H9 (cell line): ENCODE measurements around the gene ZNF865. TPM values are rescaled to one million over a fixed set of nuclear protein-coding genes. Genes with fewer than 3 reads are reported as not detected.

Experiments used
- DNase-seq: peaks from one replicate; pipeline ENCODE4 v3.0.0-alpha.2; 2017
- H2AFZ ChIP-seq: one replicate; pipeline ENCODE4 v1.6.1; 2013; ENCODE audit warnings: mild to moderate bottlenecking, low read length, control low read depth, moderate library complexity
- H2AK5ac ChIP-seq: 2 replicates; pipeline ENCODE4 v1.6.1; 2013; ENCODE audit warnings: low read length, control low read depth, mixed read lengths; ENCODE audit not compliant: insufficient read length
- H2BK120ac ChIP-seq: one replicate; pipeline ENCODE4 v1.6.1; 2013; ENCODE audit warnings: low read depth, mild to moderate bottlenecking, low read length, control low read depth, inconsistent platforms; ENCODE audit not compliant: poor library complexity, severe bottlenecking
- H2BK12ac ChIP-seq: 2 replicates; pipeline ENCODE4 v1.6.1; 2013; ENCODE audit warnings: low read length, control low read depth, mixed read lengths, low read depth; ENCODE audit not compliant: insufficient read length
- H2BK15ac ChIP-seq: 2 replicates; pipeline ENCODE4 v1.6.1; 2013; ENCODE audit warnings: low read depth, low read length, control low read depth
- H2BK20ac ChIP-seq: one replicate; pipeline ENCODE4 v1.6.1; 2013; ENCODE audit warnings: low read depth, mild to moderate bottlenecking, low read length, control low read depth, inconsistent platforms; ENCODE audit not compliant: poor library complexity, severe bottlenecking
- H2BK5ac ChIP-seq: 2 replicates; pipeline ENCODE4 v1.6.1; 2013; ENCODE audit warnings: low read length, control low read depth, mixed read lengths; ENCODE audit not compliant: insufficient read length
- H3K14ac ChIP-seq: 2 replicates; pipeline ENCODE4 v1.6.1; 2013; ENCODE audit warnings: low read length, control low read depth; ENCODE audit not compliant: insufficient read depth
- H3K18ac ChIP-seq: 2 replicates; pipeline ENCODE4 v1.6.1; 2013; ENCODE audit warnings: low read depth, mild to moderate bottlenecking, mixed read lengths, low read length, control low read depth; ENCODE audit not compliant: insufficient read length
- H3K23ac ChIP-seq: 2 replicates; pipeline ENCODE4 v1.6.1; 2013; ENCODE audit warnings: low read length, control low read depth, mixed read lengths, low read depth; ENCODE audit not compliant: insufficient read length
- H3K23me2 ChIP-seq: 2 replicates; pipeline ENCODE4 v1.6.1; 2013; ENCODE audit warnings: low read depth, mild to moderate bottlenecking, mixed read lengths, low read length, control low read depth; ENCODE audit not compliant: insufficient read length, poor library complexity, severe bottlenecking
- H3K27ac ChIP-seq: 2 replicates; pipeline ENCODE4 v1.5.1; 2013; ENCODE audit warnings: low read length, control low read depth, mixed read lengths, low read depth; ENCODE audit not compliant: insufficient read length
- H3K27me3 ChIP-seq: 2 replicates; pipeline ENCODE4 v1.6.1; 2013; ENCODE audit warnings: low read length, control low read depth, inconsistent platforms; ENCODE audit not compliant: insufficient read depth
- H3K4ac ChIP-seq: 2 replicates; pipeline ENCODE4 v1.6.1; 2013; ENCODE audit warnings: low read depth, mild to moderate bottlenecking, control low read depth, inconsistent platforms, low read length, moderate library complexity
- H3K4me1 ChIP-seq: 2 replicates; pipeline ENCODE4 v1.6.1; 2013; ENCODE audit warnings: low read length, control low read depth, inconsistent platforms; ENCODE audit not compliant: insufficient read depth
- H3K4me2 ChIP-seq: 2 replicates; pipeline ENCODE4 v1.6.1; 2013; ENCODE audit warnings: low read length, control low read depth, mixed read lengths; ENCODE audit not compliant: insufficient read length, insufficient read depth
- H3K56ac ChIP-seq: 2 replicates; pipeline ENCODE4 v1.6.1; 2013; ENCODE audit warnings: low read depth, mild to moderate bottlenecking, mixed read lengths, low read length, control low read depth; ENCODE audit not compliant: insufficient read length
- H3K79me1 ChIP-seq: 2 replicates; pipeline ENCODE4 v1.6.1; 2013; ENCODE audit warnings: low read depth, mild to moderate bottlenecking, moderate library complexity, low read length, control low read depth, inconsistent platforms; ENCODE audit not compliant: insufficient read depth, poor library complexity, severe bottlenecking
- H3K79me2 ChIP-seq: 2 replicates; pipeline ENCODE4 v1.6.1; 2013; ENCODE audit warnings: low read length, control low read depth, inconsistent platforms; ENCODE audit not compliant: insufficient read depth
- H3K9ac ChIP-seq: 2 replicates; pipeline ENCODE4 v1.6.1; 2013; ENCODE audit warnings: low read length, control low read depth, mixed read lengths; ENCODE audit not compliant: insufficient read length; ENCODE audit errors: extremely low read depth
- H3K9me3 ChIP-seq: one replicate; pipeline ENCODE4 v1.6.1; 2013; ENCODE audit warnings: low read depth, low read length, inconsistent platforms; ENCODE audit not compliant: control insufficient read depth
- H3T11ph ChIP-seq: one replicate; pipeline ENCODE4 v1.6.1; 2013; ENCODE audit warnings: mild to moderate bottlenecking, low read length, control low read depth, inconsistent platforms
- H4K20me1 ChIP-seq: one replicate; pipeline ENCODE4 v1.6.1; 2013; ENCODE audit not compliant: control insufficient read depth, insufficient read length, insufficient read depth
- H4K5ac ChIP-seq: 2 replicates; pipeline ENCODE4 v1.6.1; 2013; ENCODE audit warnings: low read depth, mild to moderate bottlenecking, mixed read lengths, low read length, control low read depth; ENCODE audit not compliant: insufficient read length
- H4K8ac ChIP-seq: replicated peaks from 2 replicates; pipeline ENCODE4 v1.6.1; 2013; ENCODE audit warnings: low read length, control low read depth, mixed read lengths, low read depth; ENCODE audit not compliant: insufficient read length
- H4K91ac ChIP-seq: 2 replicates; pipeline ENCODE4 v1.6.1; 2013; ENCODE audit warnings: low read depth, mild to moderate bottlenecking, moderate library complexity, mixed read lengths, low read length, control low read depth; ENCODE audit not compliant: insufficient read length
- H3K27ac Mint-ChIP-seq, 3 experiments: 2 replicates in 2 of 3; 3 replicates in 1 of 3; pipeline ENCODE4 v1.8.0; 2020 to 2021; ENCODE audit warnings: mixed read lengths in 3 of 3, mild to moderate bottlenecking in 1 of 3, moderate library complexity in 1 of 3
- H3K27me3 Mint-ChIP-seq: 2 replicates; pipeline ENCODE4 v1.8.0; 2021; ENCODE audit warnings: low read depth, mild to moderate bottlenecking, moderate library complexity, mixed read lengths
- H3K36me3 Mint-ChIP-seq, 3 experiments: 2 replicates in 2 of 3; 3 replicates in 1 of 3; pipeline ENCODE4 v1.8.0; 2020 to 2021; ENCODE audit warnings: low read depth in 3 of 3, mixed read lengths in 3 of 3; ENCODE audit not compliant: insufficient read depth in 1 of 3
- H3K4me1 Mint-ChIP-seq, 2 experiments: 2 replicates each; pipeline ENCODE4 v1.8.0; 2020; ENCODE audit warnings: mixed read lengths in 2 of 2
- H3K4me3 Mint-ChIP-seq, 2 experiments: 2 replicates in 1 of 2; 3 replicates in 1 of 2; pipeline ENCODE4 v1.8.0; 2020 to 2021; ENCODE audit warnings: mild to moderate bottlenecking in 2 of 2, mixed read lengths in 2 of 2, moderate library complexity in 1 of 2
- H3K9me3 Mint-ChIP-seq, 2 experiments: 2 replicates in 1 of 2; 3 replicates in 1 of 2; pipeline ENCODE4 v1.8.0; 2020; ENCODE audit warnings: mild to moderate bottlenecking in 2 of 2, mixed read lengths in 2 of 2, moderate library complexity in 1 of 2
- WGBS: extraction: QIAGEN DNeasy Blood & Tissue Kit; methylation state at CpG from one replicate; pipeline ENCODE4 v1.1.7; 2013; ENCODE audit warnings: missing lambda C conversion rate, low lambda C conversion rate, mixed read lengths; ENCODE audit not compliant: insufficient read length; ENCODE audit errors: extremely low coverage; 5-methylcytosine and 5-hydroxymethylcytosine counted together
- total RNA-seq: library from RNA; stranded (reverse); gene quantifications from 2 replicates; pipeline ENCODE4 v1.2.1, GENCODE V29; 2021
- TF ChIP-seq, protein P1 (sequence below): fragments of 200-600 bp; sonication (generic); conservative IDR thresholded peaks from 3 replicates; pipeline ENCODE4 v1.8.0; 2021; ENCODE audit warnings: antibody characterized with exemption, mild to moderate bottlenecking

ZNF865 gene
- total RNA-seq, 1 experiment from 2014 or later, result 14.3 TPM

DNA sequence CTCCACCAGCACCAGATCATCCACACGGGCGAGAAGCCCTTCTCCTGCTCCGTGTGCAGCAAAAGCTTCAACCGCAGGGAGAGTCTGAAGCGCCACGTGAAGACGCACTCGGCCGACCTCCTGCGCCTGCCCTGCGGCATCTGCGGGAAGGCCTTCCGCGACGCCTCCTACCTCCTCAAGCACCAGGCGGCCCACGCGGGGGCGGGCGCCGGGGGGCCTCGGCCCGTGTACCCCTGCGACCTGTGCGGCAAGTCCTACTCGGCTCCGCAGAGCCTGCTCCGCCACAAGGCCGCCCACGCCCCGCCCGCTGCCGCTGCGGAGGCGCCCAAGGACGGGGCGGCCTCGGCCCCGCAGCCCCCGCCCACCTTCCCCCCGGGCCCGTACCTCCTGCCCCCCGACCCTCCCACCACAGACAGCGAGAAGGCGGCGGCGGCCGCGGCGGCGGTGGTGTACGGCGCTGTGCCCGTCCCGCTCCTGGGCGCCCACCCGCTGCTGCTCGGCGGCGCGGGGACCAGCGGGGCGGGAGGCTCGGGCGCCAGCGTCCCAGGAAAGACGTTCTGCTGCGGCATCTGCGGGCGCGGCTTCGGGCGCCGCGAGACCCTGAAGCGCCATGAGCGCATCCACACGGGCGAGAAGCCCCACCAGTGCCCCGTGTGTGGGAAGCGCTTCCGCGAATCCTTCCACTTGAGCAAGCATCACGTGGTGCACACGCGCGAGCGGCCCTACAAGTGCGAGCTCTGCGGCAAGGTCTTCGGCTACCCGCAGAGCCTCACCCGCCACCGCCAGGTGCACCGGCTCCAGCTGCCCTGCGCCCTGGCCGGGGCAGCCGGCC, 9.5 kb downstream of the ZNF865 start:
- Histone ChIP-seq H3K9me3 (no peaks in the 10 kb centered on the region), H3K23me2 (no peaks in the 10 kb centered on the region), H2BK120ac (no peak overlapping the region), H3K56ac (no peak overlapping the region), H2AFZ (no peak overlapping the region), H3K79me1 (no peaks in the 10 kb centered on the region), H2AK5ac (no peak overlapping the region), H3K79me2 (0 out of 2 replicates have a peak, but pooled peaks cover 1% of the 10 kb centered on the region), H3K27ac (no peak overlapping the region), H2BK5ac (no peak overlapping the region), H3K4ac (no peak overlapping the region), H3K4me1 (no peaks in the 10 kb centered on the region), H4K5ac (no peak overlapping the region), H4K8ac (no peak overlapping the region), H3K14ac (no peak overlapping the region), H4K20me1 (no peaks in the 10 kb centered on the region), H3T11ph (no peak overlapping the region), H2BK12ac (no peak overlapping the region), H2BK15ac (no peak overlapping the region), H3K27me3 (no peaks in the 10 kb centered on the region), H3K9ac (no peak overlapping the region), H3K4me2 (no peak overlapping the region), H2BK20ac (no peak overlapping the region), H3K23ac (no peak overlapping the region), H4K91ac (no peak overlapping the region), H3K18ac (no peak overlapping the region)
- H3K36me3 Mint-ChIP-seq, result peaks cover 12 to 39% (median 34%) of the 10 kb centered on the region in 3 experiments
- TF ChIP-seq, protein P1, sequence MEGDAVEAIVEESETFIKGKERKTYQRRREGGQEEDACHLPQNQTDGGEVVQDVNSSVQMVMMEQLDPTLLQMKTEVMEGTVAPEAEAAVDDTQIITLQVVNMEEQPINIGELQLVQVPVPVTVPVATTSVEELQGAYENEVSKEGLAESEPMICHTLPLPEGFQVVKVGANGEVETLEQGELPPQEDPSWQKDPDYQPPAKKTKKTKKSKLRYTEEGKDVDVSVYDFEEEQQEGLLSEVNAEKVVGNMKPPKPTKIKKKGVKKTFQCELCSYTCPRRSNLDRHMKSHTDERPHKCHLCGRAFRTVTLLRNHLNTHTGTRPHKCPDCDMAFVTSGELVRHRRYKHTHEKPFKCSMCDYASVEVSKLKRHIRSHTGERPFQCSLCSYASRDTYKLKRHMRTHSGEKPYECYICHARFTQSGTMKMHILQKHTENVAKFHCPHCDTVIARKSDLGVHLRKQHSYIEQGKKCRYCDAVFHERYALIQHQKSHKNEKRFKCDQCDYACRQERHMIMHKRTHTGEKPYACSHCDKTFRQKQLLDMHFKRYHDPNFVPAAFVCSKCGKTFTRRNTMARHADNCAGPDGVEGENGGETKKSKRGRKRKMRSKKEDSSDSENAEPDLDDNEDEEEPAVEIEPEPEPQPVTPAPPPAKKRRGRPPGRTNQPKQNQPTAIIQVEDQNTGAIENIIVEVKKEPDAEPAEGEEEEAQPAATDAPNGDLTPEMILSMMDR, result no peak
- H3K4me1 Mint-ChIP-seq, result peaks cover 0 to 2% of the 10 kb centered on the region in 2 experiments; a peak in 1 of 4 replicates
- H3K27ac Mint-ChIP-seq, result no peak overlapping the region
- no peaks in the 10 kb centered on the region for H3K9me3 Mint-ChIP-seq
- H3K27me3 Mint-ChIP-seq, result peaks cover 2% of the 10 kb centered on the region
- DNase-seq, result no peak
- no CpG with 5 or more reads among the region's 98 CpGs for WGBS
- H3K4me3 Mint-ChIP-seq, result no peak overlapping the region
